ENCODE results near the gene SLC9A5. TPM values are rescaled to one million over a fixed set of nuclear protein-coding genes. Genes with fewer than 3 reads are reported as not detected.

SLC9A5 gene, protein sequence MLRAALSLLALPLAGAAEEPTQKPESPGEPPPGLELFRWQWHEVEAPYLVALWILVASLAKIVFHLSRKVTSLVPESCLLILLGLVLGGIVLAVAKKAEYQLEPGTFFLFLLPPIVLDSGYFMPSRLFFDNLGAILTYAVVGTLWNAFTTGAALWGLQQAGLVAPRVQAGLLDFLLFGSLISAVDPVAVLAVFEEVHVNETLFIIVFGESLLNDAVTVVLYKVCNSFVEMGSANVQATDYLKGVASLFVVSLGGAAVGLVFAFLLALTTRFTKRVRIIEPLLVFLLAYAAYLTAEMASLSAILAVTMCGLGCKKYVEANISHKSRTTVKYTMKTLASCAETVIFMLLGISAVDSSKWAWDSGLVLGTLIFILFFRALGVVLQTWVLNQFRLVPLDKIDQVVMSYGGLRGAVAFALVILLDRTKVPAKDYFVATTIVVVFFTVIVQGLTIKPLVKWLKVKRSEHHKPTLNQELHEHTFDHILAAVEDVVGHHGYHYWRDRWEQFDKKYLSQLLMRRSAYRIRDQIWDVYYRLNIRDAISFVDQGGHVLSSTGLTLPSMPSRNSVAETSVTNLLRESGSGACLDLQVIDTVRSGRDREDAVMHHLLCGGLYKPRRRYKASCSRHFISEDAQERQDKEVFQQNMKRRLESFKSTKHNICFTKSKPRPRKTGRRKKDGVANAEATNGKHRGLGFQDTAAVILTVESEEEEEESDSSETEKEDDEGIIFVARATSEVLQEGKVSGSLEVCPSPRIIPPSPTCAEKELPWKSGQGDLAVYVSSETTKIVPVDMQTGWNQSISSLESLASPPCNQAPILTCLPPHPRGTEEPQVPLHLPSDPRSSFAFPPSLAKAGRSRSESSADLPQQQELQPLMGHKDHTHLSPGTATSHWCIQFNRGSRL
- total RNA-seq (2013; cell fraction: nucleolus; rRNA removed), result 4.8 and 5.2 TPM in 2 replicates
- total RNA-seq (2014; rRNA removed) (1.3 and 2.0 TPM in 2 replicates), total RNA-seq (2014; rRNA removed; fragmentation: Illumina TruSeq; extraction: Trizol) (0.85 and 1.1 TPM in 2 replicates), total RNA-seq (2021) (2.4 and 3.2 TPM in 2 replicates), polyA plus RNA-seq (2011; rRNA removed) (4.8 and 5.7 TPM in 2 replicates), polyA plus RNA-seq (2014; fragmentation: Illumina TruSeq; extraction: Trizol) (1.1 and 1.5 TPM in 2 replicates), polyA plus RNA-seq (2014; fragmentation: Nextera tagmentation; extraction: Ambion mirVana) (under 1 TPM; 0.26 to 0.27 TPM), polyA plus RNA-seq (2014; rRNA removed) (2.3 and 2.7 TPM in 2 replicates), polyA plus RNA-seq (2016; fragmentation: Nextera tagmentation; extraction: Ambion mirVana) (1 to 10 TPM; 1.4 to 1.5 TPM), polyA minus RNA-seq (2011; rRNA and poly(A)+ RNA removed) (3.9 and 7.1 TPM in 2 replicates), Bru-seq, nascent RNA (percentile 51 among the genes with signal in this experiment), BruChase-seq, experiment 1, labeled RNA remaining after a 6-hour chase (percentile 55 among the genes with signal in this experiment), BruChase-seq, experiment 2, labeled RNA remaining after a 2-hour chase (percentile 51 among the genes with signal in this experiment)
- 0.75 TPM for polyA plus RNA-seq (2011; ENCODE audit: low read depth)
- 6.0 and 7.4 TPM in 2 replicates for polyA plus RNA-seq (2011; cell fraction: cytosol; rRNA removed)
- polyA plus RNA-seq (2011; cell fraction: nucleus; rRNA removed), result 41.4 and 46.4 TPM in 2 replicates
- polyA plus RNA-seq (2012), result 1.8 and 1.9 TPM in 2 replicates
- 0.67 and 1.6 TPM in 2 replicates for polyA minus RNA-seq (2011; cell fraction: cytosol; rRNA and poly(A)+ RNA removed)
- 10.3 and 10.4 TPM in 2 replicates for polyA minus RNA-seq (2011; cell fraction: nucleus; rRNA and poly(A)+ RNA removed)
- long read RNA-seq, experiment 1, partial matches to known transcripts, result 0 of 1 reads
- long read RNA-seq, experiment 1, other reads (novel, unspliced or antisense), result 1 of 1 reads
- long read RNA-seq, experiment 2, result 0 reads

DNA sequence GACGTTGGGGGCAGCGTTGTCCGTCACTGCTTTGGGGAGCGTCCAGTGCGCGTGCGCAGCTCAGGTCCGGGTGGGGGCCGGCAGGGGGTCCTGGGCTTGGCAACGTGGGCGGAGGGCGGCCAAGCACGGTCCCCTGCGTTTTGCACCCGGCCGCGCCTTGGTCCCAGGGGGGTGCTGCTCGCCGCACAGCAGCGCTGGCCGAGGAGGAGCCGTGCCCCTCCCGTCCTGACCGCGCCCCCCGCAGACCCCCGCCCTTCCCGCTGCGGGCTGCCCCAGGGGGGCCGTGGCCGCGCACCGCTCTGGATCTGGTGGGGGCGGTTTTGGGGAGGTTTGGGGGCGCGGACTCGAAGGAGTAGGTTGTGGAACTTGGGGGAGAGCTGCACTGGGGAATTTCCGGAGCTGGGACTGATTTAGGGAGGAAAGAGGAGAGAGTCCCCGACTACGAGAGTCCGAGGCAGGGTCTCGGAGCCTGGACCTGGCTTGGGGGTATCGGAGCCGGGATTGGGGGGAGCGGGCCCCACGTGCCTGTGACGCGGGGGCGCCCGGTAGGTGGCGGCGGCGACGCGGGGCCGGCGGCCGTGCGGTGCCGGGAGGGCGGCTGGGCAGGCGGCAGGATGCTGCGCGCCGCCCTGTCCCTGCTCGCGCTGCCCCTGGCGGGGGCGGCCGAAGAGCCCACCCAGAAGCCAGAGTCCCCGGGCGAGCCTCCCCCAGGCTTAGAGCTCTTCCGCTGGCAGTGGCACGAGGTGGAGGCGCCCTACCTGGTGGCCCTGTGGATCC, at the start of gene SLC9A5:
Gene SLC9A5 (plus strand): TSS at position 579 of the 777 bp plus-strand sequence. CDS start 36 bp downstream, at position 615.
- SMC1A ChIA-PET (ENCODE audit: uncharacterized antibody, unreplicated experiment), result interaction anchor here (1.7 to 4.1 kb wide), 3 partner anchors 12 to 21 kb away, joined by 6 to 21 read pairs (median 7); partner anchors contain the start of gene TMEM208
- Histone ChIP-seq H3K27ac (ENCODE audit: control insufficient read depth, insufficient read depth) (no peak within 1 kb of the TSS), H3K4me1 (ENCODE audit: control insufficient read depth, insufficient read depth, low read length) (peaks cover 30% of the 10 kb centered on the region), H3K9ac (ENCODE audit: control insufficient read depth, insufficient read depth, low read length) (peak within 1 kb of the TSS; percentile 66), H3K36me3 (ENCODE audit: control insufficient read depth in 2 of 2, insufficient read depth in 2 of 2, low read length in 1 of 2) (no peaks in the 10 kb centered on the region), H3K27me3 (replicated peaks in 1 of 2; ENCODE audit: control insufficient read depth in 2 of 2, insufficient read depth in 2 of 2, low read length in 1 of 2) (no peaks in the 10 kb centered on the region; a peak in 1 of 4 replicates), H3K4me2 (ENCODE audit: control insufficient read depth, insufficient read depth) (peak within 1 kb of the TSS; percentile 92), H4K20me1 (ENCODE audit: control insufficient read depth, insufficient read depth) (no peaks in the 10 kb centered on the region), H3K79me2 (ENCODE audit: control insufficient read depth, insufficient read depth, low read length) (peaks cover 24% of the 10 kb centered on the region), H2AFZ (ENCODE audit: control insufficient read depth, low read depth, low read length) (peak within 1 kb of the TSS; percentile 83), H3K9me3 (replicated peaks; ENCODE audit: control insufficient read depth, insufficient read depth, low read length) (no peaks in the 10 kb centered on the region), H3K4me3 (peak within 1 kb of the TSS; percentile 80)
- 2% methylated on average over 52 of the region's 75 CpGs for WGBS (ENCODE audit: insufficient coverage, insufficient replicate concordance, low lambda C conversion rate, missing lambda C conversion rate)
- ATAC-seq, result no peak
- CTCF ChIA-PET, result interaction anchor here (1.1 to 4.9 kb wide), 5 partner anchors 12 to 91 kb away, joined by 3 to 29 read pairs (median 6); partner anchors contain the start of genes PLEKHG4 and TMEM208
- no peak for DNase-seq (ENCODE audit: low read depth, low spot score)
- no TSS peak for BruUV-seq (replicated peaks)
- RAD21 ChIA-PET (ENCODE audit: unreplicated experiment), result interaction anchor here (1.3 to 1.9 kb wide), 3 partner anchors 12 to 90 kb away, joined by 3 to 10 read pairs (median 8); no protein-coding TSS in a partner anchor
- intact Hi-C loops (cut with micrococcal nuclease; ENCODE audit: unreplicated experiment) (no loop called here), in situ Hi-C loops (cut with MboI) (no loop called here)
- POLR2A ChIA-PET, result interaction anchor here (1.3 to 8.0 kb wide), 2 partner anchors 12 to 22 kb away, joined by 4 to 100 read pairs; partner anchors contain the start of gene TMEM208
- no peak for FAIRE-seq
- TF ChIP-seq RFX5 (IDR thresholded peaks at IDR 0.05; ENCODE audit: low read depth, low read length) (no peak), WRNIP1 (IDR thresholded peaks at IDR 0.05; ENCODE audit: borderline replicate concordance, low read depth, low read length) (no peak), SREBF1 (IDR thresholded peaks at IDR 0.05; ENCODE audit: low read length) (no peak), SREBF2 (IDR thresholded peaks at IDR 0.05; ENCODE audit: low read length) (no peak), KDM1A (IDR thresholded peaks at IDR 0.05; ENCODE audit: borderline replicate concordance) (no peak), NR2F1 (conservative IDR thresholded peaks at IDR 0.05) (0 out of 2 replicates have a peak, but pooled peaks have one; percentile 23), SPI1 (IDR thresholded peaks at IDR 0.05; ENCODE audit: borderline replicate concordance, insufficient read depth, low read depth, low read length) (no peak), POLR2A (IDR thresholded peaks at IDR 0.05; ENCODE audit: low read depth, low read length) (peak; percentile 15), SRF (IDR thresholded peaks at IDR 0.05; ENCODE audit: low read depth in 2 of 2, low read length in 2 of 2) (no peak), FOXK2 (IDR thresholded peaks at IDR 0.05) (no peak), ATF7 (IDR thresholded peaks at IDR 0.05; ENCODE audit: low read depth) (no peak), BHLHE40 (IDR thresholded peaks at IDR 0.05; ENCODE audit: borderline replicate concordance in 1 of 2, low read depth in 2 of 2, low read length in 1 of 2) (peak; percentile 55 to 87; a peak in 3 of 4 replicates), NFYB (IDR thresholded peaks at IDR 0.05; ENCODE audit: insufficient read depth, low read depth, low read length) (0 out of 2 replicates have a peak, but pooled peaks have one; percentile 22), ZSCAN29 (IDR thresholded peaks at IDR 0.05) (no peak)
- TF ChIP-seq, protein P1, sequence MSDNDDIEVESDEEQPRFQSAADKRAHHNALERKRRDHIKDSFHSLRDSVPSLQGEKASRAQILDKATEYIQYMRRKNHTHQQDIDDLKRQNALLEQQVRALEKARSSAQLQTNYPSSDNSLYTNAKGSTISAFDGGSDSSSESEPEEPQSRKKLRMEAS (IDR thresholded peaks at IDR 0.05; ENCODE audit: low read depth, low read length), result peak; percentile 51; the same call in 1 of the 2 replicates
- TF ChIP-seq, protein P2, sequence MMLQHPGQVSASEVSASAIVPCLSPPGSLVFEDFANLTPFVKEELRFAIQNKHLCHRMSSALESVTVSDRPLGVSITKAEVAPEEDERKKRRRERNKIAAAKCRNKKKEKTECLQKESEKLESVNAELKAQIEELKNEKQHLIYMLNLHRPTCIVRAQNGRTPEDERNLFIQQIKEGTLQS (IDR thresholded peaks at IDR 0.05; ENCODE audit: borderline replicate concordance, extremely low read depth, low read depth, low read length), result 0 out of 2 replicates have a peak, but pooled peaks have one; percentile 3
